Epithelial cell of esophagus (primary cell): ENCODE results near the gene MEI4.
A peak's percentile ranks its signal among the peaks of the same experiment; 100 is the strongest.

Experiments used
- DNase-seq: peaks from one replicate; pipeline ENCODE4 v3.0.0; 2010; ENCODE audit warnings: low read depth
- H3K4me3 ChIP-seq: 2 replicates; pipeline ENCODE4 v1.5.1; 2011; ENCODE audit warnings: mild to moderate bottlenecking, low read length, control low read depth
- TF ChIP-seq, protein P1 (sequence below): IDR thresholded peaks from 2 replicates; pipeline ENCODE4 v1.5.1; 2011; ENCODE audit warnings: low read depth, mild to moderate bottlenecking, low read length, control low read depth, inconsistent platforms; ENCODE audit not compliant: insufficient read depth; ENCODE audit errors: missing control alignments

The MEI4 gene

DNA sequence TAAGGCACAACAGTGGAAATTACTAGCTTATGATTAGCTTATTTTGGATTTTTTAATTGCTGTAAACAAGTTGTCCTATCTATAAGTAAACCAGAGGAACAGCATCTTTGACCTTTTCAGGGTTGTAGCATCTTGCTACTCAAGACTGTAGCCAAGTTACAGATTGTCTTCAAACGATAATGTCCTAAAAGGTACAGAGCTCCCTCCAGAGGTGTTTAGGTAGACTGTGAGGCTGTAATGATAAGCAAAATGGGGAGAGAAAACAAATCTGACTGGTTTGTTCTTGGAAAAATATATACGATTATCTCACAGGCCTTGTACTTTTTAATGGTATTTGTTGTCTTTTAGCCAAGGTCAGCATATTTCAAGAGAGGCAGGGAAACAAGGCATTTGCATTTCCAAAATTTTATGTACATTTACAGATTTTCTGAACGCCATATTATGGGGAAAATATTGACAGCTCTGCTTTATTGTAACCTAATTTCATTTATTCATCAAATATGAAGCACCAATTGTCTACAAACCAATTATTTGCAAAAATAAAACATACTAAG lies 273.4 kb downstream of the MEI4 start:
- H3K4me3 ChIP-seq = no peak overlapping the region
- TF ChIP-seq, protein P1, sequence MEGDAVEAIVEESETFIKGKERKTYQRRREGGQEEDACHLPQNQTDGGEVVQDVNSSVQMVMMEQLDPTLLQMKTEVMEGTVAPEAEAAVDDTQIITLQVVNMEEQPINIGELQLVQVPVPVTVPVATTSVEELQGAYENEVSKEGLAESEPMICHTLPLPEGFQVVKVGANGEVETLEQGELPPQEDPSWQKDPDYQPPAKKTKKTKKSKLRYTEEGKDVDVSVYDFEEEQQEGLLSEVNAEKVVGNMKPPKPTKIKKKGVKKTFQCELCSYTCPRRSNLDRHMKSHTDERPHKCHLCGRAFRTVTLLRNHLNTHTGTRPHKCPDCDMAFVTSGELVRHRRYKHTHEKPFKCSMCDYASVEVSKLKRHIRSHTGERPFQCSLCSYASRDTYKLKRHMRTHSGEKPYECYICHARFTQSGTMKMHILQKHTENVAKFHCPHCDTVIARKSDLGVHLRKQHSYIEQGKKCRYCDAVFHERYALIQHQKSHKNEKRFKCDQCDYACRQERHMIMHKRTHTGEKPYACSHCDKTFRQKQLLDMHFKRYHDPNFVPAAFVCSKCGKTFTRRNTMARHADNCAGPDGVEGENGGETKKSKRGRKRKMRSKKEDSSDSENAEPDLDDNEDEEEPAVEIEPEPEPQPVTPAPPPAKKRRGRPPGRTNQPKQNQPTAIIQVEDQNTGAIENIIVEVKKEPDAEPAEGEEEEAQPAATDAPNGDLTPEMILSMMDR = peak; percentile 41
- DNase-seq = peak; percentile 55

DNA sequence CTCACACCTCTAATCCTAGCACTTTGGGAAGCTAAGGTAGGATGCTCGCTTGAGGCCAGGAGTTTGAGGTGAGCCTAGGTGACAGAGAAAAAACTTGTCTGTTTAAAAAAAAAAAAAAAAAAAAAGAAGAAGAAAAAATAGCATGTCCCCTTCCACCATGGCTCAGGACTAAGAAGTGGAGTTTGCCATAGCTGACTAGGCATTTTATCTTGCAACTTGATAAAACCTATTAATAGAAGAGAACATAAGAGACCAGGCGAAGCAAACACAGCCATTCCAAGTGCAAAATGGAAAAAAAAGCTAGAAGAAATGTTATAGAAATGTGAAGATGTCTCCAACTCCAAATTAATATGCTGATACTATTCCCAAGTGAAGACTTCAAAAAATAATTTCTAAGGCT lies 277.5 kb downstream of the MEI4 start:
- TF ChIP-seq, protein P1 = no peak
- DNase-seq = no peak
- H3K4me3 ChIP-seq = no peak overlapping the region

DNA sequence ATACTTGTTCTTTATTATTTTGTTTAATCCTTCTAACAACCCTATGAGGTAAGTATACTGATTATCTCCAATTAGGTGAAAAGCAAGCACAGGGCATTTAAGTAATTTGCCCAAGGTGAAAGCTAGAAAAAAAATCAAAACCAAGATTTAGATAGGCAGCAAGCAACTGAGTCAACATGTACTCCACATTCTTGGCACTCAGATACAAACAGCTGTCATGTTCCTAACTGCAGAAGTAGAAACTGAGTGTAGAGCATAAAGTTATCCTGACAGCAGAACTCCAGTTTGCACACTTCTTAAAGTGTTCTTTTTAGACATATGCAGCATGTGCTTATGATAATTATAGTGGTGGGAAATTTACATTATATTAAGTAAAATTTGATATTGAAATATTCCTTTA lies 278.1 kb downstream of the MEI4 start:
- no peak overlapping the region for H3K4me3 ChIP-seq
- DNase-seq = no peak
- TF ChIP-seq, protein P1 = no peak

DNA sequence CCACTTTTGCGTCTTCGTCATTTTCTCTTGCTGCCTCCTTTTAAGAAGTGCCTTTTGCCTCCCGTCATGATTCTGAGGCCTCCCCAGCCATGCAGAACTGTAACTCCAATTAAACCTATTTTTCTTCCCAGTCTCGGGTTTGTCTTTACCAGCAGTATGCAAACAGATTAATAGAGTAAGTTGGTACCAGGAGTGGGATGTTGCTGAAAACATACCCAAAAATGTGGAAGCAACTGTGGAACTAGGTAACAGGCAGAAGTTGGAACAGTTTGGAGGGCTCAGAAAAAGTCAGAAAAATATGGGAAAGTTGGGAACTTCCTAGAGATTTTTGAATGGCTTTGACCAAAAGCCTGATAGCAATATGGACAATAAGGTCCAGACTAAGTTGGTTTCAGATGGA lies 309.2 kb downstream of the MEI4 start:
- no peak for DNase-seq
- no peak overlapping the region for H3K4me3 ChIP-seq
- TF ChIP-seq, protein P1 = no peak

DNA sequence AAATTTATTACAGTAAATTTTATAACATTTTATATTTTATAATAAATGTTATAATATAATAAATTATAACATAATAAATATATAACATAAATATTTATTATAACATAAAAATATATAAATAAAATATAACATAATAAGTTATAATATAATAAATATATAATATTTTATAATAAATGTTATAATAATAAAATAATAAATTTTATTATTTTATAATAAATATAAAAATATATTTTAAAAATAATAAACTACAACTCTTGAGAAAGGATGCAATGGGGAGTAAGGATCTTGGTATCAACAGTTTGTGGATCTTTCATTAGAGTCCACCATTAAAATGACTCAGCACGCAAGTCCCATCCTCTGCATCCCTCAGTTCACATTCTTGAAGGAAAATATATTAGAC lies 312.6 kb downstream of the MEI4 start:
- TF ChIP-seq, protein P1 = no peak
- DNase-seq = no peak
- no peak overlapping the region for H3K4me3 ChIP-seq

DNA sequence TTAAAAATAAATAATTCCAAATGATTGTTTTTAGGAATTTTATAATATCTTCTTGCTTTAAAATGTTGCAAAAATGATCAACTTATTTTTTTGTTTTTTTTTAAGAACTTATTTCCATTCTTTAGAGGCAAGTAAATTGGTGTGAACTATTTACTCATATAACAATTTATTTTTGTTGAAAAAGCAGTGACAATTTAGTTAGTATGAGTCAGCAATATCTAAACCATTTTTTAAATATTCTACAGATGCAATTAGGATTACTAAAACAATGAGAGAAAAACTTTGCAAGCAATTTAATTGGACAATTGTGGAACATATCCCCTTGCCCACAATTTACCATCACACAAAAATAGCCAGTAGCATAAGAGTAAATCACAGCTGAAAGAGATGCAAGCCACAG lies 319.5 kb downstream of the MEI4 start:
- no peak for DNase-seq
- no peak overlapping the region for H3K4me3 ChIP-seq
- TF ChIP-seq, protein P1 = no peak
